ENCODE results near the gene CTRL. TPM values are rescaled to one million over a fixed set of nuclear protein-coding genes. Genes with fewer than 3 reads are reported as not detected.

Gene CTRL
- total RNA-seq, 4 donors from 2014 or later = 0.27 TPM; not detected in 3

DNA sequence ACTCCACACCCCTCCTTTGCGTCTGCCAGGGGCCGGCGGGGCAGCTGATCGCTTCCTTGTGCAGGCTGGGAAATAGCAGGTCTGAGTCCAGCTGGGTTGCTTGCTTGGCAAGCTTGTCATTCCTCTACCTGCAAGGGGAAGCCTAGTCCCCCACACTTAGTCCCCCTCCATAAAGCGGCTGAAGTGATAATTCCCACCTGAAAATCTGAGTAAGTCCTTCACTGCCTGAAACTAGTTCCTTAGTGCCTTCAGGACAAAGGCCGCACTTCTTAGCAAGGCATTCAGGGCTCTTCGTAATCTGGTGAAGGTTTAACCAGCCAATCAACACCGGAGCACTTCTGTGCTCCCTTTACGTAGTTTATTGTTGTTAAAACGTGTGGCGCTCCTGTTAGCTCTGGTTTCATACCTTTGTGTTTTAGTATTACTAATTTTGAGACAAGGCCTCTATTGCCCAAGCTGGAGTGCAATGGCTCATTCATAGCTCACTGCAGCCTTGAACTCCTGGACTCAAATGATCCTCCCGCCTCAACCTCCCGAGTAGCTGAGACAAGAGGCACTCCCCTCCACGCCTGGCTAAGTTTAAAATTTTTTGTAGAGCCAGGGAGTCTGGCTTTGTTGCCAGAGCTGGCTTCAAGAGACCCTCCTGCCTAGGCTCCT is 37.8 kb downstream of the CTRL start:
- intact Hi-C loops (cut with DNase I; ENCODE audit: low total_unique reads) = loop anchor here (1.0 kb wide), 2 partner anchors 23 to 93 kb away; no protein-coding TSS in a partner anchor
- peak in 1 of 2 donors; percentile 5 for ATAC-seq
- in situ Hi-C loops (cut with MboI; ENCODE audit: low sequenced_read_pairs in 4 of 4) = no loop called here

DNA sequence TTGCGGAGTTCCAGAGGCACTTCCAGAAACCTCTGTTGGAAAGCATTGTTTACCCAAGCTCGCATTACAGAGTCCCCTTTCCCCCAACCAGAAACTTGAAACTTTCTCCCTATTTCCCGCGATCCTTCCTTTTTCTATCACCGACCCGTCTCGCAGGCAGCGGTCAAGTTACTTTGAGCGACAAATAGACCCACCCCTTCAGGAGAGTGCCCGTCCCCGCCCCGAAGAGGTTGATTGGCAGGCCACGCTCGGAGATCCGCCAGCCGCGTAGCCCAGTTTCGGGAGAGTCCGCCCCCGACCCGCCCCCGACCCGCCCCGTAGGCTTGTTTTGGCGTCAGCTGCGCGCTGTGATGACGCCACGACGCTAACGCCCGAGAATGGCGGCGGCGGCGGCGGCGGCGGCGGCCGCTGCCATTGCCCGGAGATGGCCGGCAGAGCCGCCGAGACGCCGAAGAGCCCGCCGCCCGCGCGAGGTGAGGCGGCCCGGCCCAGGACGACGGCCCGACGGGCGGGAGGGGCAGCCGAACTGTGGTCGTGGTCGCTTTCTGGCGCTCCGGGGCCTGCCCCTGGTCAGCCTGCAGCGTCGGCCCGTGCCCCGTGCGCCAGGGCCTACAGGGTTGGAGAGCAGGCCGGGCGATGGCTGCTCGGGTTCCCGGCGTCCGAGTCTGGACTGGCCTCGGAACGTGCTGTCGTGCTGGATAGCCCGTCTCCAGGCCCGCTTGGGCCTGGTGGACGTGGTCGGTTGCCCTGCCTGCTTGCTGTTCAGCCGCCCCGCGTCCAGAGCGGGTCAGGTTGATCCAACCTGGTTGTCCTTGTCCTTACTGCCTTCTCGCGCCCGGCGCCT is 38.5 kb downstream of the CTRL start, which contains the start of gene PSKH1:
Gene PSKH1, plus strand, starts transcription at position 356 of the 844 bp plus-strand sequence. CDS start 15,496 bp downstream, outside the sequence.
- H3K36me3 ChIP-seq = no peaks in the 10 kb centered on the region
- in situ Hi-C loops (cut with MboI; ENCODE audit: low sequenced_read_pairs in 4 of 4) (no loop called here), intact Hi-C loops (cut with DNase I; ENCODE audit: low total_unique reads) (loop anchor here (1.0 kb wide), 2 partner anchors 24 to 94 kb away; no protein-coding TSS in a partner anchor)
- peak; percentile 98 for TF ChIP-seq POLR2A (IDR thresholded peaks at IDR 0.05)
- TF ChIP-seq, protein P1, sequence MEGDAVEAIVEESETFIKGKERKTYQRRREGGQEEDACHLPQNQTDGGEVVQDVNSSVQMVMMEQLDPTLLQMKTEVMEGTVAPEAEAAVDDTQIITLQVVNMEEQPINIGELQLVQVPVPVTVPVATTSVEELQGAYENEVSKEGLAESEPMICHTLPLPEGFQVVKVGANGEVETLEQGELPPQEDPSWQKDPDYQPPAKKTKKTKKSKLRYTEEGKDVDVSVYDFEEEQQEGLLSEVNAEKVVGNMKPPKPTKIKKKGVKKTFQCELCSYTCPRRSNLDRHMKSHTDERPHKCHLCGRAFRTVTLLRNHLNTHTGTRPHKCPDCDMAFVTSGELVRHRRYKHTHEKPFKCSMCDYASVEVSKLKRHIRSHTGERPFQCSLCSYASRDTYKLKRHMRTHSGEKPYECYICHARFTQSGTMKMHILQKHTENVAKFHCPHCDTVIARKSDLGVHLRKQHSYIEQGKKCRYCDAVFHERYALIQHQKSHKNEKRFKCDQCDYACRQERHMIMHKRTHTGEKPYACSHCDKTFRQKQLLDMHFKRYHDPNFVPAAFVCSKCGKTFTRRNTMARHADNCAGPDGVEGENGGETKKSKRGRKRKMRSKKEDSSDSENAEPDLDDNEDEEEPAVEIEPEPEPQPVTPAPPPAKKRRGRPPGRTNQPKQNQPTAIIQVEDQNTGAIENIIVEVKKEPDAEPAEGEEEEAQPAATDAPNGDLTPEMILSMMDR (IDR thresholded peaks at IDR 0.05 in 4 of 5, conservative IDR thresholded peaks at IDR 0.05 in 1 of 5) = peak in 2 of 5 experiments; percentile 20 to 24
- peak within 1 kb of the TSS; percentile 90 to 100 (median 96) for H3K27ac ChIP-seq
- no peaks in the 10 kb centered on the region for H3K27me3 ChIP-seq
- peak; percentile 95 to 97 for DNase-seq
- peak within 1 kb of the TSS; percentile 87 to 99 (median 91) for H3K4me3 ChIP-seq
- H3K4me1 ChIP-seq = peaks cover 44 to 50% of the 10 kb centered on the region in 2 donors
- ATAC-seq = peak; percentile 93 to 95
- H3K9me3 ChIP-seq = no peaks in the 10 kb centered on the region

More for the DNA sequence above, 37.8 kb downstream of the CTRL start:
- H3K27me3 ChIP-seq = no peaks in the 10 kb centered on the region
- H3K27ac ChIP-seq = peak overlapping the region; percentile 90 to 100 (median 96)
- H3K4me1 ChIP-seq = peaks cover 44 to 57% of the 10 kb centered on the region in 2 donors
- TF ChIP-seq, protein P1 (IDR thresholded peaks at IDR 0.05 in 4 of 5, conservative IDR thresholded peaks at IDR 0.05 in 1 of 5) = no peak
- TF ChIP-seq POLR2A (IDR thresholded peaks at IDR 0.05) = no peak
- H3K36me3 ChIP-seq = no peaks in the 10 kb centered on the region
- peak overlapping the region; percentile 87 to 99 (median 91) for H3K4me3 ChIP-seq
- peak in 1 of 2 donors; percentile 72 for DNase-seq
- H3K9me3 ChIP-seq = no peaks in the 10 kb centered on the region

DNA sequence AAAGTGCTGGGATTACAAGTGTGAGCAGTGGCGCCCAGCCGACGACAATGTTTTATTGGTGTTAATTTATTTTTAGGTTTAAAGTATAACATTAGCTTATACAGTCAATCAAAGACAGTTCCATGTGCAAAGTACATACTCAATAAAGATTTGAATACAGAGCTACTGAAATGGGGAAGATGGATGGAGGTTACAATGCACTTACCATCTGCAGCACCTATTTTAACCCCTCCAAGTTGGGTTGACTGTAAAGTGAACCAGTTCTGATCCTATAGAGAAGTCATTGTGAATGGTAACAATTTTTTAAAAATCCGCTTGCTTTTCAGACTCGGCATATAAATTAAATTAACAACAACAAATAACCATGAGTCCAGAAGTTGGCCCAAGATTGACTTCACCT is 39.3 kb downstream of the CTRL start:
- no peak for TF ChIP-seq POLR2A (IDR thresholded peaks at IDR 0.05)
- TF ChIP-seq, protein P1 (IDR thresholded peaks at IDR 0.05 in 4 of 5, conservative IDR thresholded peaks at IDR 0.05 in 1 of 5) = no peak
- Histone ChIP-seq H3K27ac (peak overlapping the region; percentile 90 to 100 (median 96)), H3K36me3 (no peaks in the 10 kb centered on the region), H3K4me1 (peaks cover 39 to 42% of the 10 kb centered on the region in 2 donors), H3K4me3 (peak overlapping the region; percentile 71 to 94 (median 88)), H3K9me3 (no peaks in the 10 kb centered on the region), H3K27me3 (no peaks in the 10 kb centered on the region)
- ATAC-seq (no peak), DNase-seq (no peak)
- in situ Hi-C loops (cut with MboI; ENCODE audit: low sequenced_read_pairs in 4 of 4) = no loop called here
- intact Hi-C loops (cut with DNase I; ENCODE audit: low total_unique reads) = no loop called here

DNA sequence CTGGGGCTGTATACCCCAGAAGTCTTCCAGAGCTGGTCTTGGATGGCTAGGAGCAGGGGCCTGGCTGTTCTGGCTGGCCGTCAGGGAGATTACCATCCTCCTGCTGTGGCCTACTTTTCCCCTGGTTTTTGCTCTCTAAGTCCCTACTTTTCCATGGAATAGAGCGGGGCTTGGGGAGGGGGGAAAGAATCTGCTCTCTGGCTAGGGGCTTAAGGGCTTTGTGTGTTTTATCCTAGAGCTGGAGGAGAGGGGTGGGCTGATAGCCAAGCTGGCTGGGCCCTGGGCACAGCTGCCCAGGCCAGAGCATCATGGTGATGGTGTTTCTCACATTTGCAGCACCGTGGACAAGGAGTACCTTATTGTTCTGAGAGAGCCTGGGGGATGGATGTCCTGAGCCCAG is 43.3 kb downstream of the CTRL start:
- Histone ChIP-seq H3K4me3 (no peak overlapping the region), H3K27me3 (no peaks in the 10 kb centered on the region), H3K27ac (no peak overlapping the region), H3K9me3 (no peaks in the 10 kb centered on the region), H3K4me1 (peaks cover 24 to 26% of the 10 kb centered on the region in 2 donors), H3K36me3 (peaks cover 0 to 8% of the 10 kb centered on the region in 2 donors)
- in situ Hi-C loops (cut with MboI; ENCODE audit: low sequenced_read_pairs in 4 of 4) = loop anchor here in 1 of 4 donors (10.0 kb wide), 1 partner anchor 46 kb away; the partner anchor contains the start of genes CTRL and PSMB10
- TF ChIP-seq, protein P1 (IDR thresholded peaks at IDR 0.05 in 4 of 5, conservative IDR thresholded peaks at IDR 0.05 in 1 of 5) = no peak
- TF ChIP-seq POLR2A (IDR thresholded peaks at IDR 0.05) = no peak
- DNase-seq (no peak), ATAC-seq (no peak)
- intact Hi-C loops (cut with DNase I; ENCODE audit: low total_unique reads) = no loop called here
